ENCODE results near the gene ZNF518A.
A peak's percentile ranks its signal among the peaks of the same experiment; 100 is the strongest.

Gene ZNF518A, protein sequence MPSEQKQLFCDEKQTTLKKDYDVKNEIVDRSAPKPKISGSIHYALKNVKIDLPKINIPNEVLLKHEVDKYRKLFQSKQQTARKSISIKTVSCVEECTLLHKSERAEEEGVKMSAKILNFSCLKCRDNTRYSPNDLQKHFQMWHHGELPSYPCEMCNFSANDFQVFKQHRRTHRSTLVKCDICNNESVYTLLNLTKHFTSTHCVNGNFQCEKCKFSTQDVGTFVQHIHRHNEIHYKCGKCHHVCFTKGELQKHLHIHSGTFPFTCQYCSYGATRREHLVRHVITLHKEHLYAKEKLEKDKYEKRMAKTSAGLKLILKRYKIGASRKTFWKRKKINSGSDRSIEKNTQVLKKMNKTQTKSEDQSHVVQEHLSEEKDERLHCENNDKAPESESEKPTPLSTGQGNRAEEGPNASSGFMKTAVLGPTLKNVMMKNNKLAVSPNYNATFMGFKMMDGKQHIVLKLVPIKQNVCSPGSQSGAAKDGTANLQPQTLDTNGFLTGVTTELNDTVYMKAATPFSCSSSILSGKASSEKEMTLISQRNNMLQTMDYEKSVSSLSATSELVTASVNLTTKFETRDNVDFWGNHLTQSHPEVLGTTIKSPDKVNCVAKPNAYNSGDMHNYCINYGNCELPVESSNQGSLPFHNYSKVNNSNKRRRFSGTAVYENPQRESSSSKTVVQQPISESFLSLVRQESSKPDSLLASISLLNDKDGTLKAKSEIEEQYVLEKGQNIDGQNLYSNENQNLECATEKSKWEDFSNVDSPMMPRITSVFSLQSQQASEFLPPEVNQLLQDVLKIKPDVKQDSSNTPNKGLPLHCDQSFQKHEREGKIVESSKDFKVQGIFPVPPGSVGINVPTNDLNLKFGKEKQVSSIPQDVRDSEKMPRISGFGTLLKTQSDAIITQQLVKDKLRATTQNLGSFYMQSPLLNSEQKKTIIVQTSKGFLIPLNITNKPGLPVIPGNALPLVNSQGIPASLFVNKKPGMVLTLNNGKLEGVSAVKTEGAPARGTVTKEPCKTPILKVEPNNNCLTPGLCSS (N-terminal part only)

DNA sequence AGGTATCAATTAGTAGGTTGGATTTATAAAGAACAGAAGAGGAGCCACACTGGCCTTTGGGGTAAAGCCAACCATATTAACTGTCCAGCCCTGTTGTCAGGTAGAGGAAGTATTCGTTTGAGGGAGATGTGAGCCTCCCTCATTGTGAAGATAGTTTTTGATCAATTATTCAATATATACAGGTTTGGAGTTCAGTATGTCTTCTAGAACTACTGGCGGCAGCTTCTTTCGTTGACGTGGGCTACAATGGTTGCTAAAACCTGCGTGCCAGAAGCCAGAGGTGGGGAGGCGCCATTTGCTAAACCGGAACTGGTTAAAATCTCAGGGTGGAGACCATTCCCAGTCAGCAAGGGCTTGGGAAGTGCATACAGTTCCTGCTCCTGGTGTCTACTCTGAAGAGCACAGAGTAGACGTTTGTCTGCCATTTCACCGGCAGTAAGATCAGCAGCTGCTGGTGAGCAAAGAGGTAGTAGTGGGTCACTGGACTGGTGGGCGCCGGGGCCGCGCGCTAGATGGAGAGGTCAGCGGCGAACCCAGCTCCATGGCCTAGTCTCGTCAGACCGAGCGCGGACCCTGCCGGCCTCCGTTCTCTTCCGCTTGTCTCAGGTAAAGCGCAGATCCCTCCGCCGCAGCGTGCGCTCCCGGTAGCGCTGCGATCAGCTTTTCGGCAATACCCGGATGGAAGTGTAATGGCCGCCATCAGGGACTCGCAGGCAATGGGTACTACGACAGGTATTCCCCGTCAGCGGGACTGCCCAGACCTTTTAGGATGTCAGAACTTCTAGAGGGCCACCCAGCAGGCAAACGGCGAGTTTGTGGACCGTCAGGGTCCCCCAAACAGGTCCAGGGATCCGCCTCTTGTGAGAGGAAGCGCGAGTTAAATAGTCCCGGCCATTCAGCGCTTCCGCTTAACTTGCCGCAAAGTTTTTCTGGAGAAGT, at the start of gene ZNF518A:
ZNF518A (plus strand) TSS at position 911 of the 939 bp plus-strand sequence. CDS start 26,026 bp downstream, outside the sequence.
- DNase-seq: peak; percentile 77 to 78

DNA sequence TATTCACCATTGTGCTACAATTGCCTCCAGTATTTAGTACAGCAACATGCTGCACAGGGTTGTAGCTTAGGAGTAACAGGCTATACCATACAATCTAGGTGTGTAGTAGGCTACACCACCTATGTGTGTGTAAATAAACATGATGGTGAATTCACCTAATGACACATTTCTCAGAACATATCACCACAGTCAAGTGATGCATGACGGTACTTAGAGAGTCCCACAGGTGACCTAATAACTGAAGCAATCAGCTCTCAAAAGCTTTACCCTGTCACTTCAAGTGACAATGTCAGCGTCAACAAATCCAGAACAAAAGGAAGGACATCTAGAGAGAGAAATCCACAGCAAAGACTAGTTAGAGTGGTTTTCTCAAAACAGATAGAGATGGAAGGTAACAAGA, 47.9 kb upstream of the ZNF518A start:
- DNase-seq: no peak

DNA sequence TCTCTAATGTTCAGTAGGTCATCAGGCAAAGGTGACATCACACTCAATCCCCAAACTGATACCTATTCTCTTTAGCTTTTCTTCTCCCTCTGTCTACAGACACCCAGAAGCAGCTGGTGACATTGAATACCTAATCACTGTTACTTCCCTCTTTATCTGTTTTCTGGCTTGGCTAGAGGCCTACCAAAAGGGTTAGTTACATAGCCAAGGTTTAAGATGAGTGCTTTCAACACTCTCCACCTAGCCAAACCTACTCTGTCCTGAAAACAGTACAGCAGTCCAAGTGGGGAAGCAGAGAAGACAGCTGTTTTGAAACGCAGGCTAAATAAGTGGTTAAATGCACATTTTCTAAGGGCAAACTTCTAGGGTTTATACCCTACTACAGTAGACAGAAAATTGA, 47.3 kb upstream of the ZNF518A start:
- DNase-seq: no peak

DNA sequence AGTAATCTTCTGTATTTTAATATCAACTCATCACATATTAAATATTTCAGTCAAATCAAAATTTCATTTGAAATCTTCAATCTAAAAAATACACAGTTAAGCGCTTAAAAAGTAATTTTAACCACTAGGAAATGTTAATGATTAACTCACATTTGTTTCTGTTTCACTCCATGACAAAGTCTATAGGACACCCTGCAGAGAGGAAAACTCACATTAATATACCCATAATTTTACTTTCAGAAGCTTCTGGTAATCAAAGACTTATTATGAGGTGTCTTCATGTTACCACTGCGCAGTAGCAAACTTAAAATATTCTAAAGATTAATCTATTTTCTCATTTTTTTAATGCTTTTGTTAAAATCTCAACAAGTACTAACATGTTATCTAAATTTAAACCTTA, 41.0 kb upstream of the ZNF518A start:
- DNase-seq: no peak

DNA sequence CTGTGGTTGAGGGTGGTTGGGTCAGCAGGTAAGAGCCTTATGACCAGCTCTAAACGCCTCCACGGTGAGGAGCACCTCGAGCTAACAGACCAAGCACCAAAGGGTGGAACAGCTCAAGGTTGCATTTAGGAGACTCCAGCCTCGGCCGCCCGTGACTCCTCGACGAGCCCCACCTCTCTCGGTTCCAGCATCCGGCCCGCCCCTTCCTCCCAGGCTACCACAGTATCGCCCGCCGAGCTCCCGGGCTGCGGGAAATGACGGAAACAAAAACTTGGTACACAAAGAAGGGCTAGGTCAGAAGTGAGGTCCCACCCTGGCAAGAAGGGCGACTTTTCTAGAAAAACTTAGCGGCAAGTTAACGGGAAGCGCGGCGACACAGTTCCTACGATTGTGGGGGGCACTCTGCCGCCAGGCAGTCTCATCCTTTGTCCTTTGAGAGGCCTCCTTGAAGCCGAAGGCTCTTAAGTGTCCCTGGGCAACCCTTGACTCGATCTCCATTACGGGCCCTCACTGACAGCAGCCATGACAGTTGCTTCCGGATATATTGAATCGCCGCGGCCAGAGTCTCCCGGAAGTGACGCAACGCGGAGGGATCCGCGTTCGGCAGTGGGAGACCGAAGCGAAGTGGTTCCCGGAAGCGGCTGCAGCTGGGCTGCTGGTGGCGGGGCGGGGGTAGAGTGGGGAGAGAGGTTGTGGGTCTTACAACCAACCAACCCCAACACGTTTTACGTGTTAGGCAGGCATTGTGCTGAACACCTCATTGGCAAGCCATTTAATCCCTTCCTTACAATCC, 40.2 kb upstream of the ZNF518A start:
- DNase-seq: peak; percentile 86 to 87

DNA sequence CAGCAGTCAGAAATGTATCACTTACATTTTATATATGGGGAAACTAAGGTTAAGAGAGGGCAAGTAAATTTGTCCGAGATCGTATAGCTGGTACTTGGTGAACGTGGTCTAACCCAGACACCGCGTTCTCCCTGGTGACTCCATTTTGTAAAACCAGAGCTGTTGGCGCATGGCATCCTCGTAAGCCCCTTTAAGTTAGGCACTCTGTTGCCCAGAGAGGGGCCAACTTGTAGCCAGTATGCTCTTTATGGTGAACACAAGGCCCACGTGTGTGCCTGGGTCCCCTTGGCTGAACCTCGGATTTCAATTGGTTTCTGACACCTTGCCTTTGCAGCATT, 39.7 kb upstream of the ZNF518A start:
- DNase-seq: peak; percentile 1 to 18

DNA sequence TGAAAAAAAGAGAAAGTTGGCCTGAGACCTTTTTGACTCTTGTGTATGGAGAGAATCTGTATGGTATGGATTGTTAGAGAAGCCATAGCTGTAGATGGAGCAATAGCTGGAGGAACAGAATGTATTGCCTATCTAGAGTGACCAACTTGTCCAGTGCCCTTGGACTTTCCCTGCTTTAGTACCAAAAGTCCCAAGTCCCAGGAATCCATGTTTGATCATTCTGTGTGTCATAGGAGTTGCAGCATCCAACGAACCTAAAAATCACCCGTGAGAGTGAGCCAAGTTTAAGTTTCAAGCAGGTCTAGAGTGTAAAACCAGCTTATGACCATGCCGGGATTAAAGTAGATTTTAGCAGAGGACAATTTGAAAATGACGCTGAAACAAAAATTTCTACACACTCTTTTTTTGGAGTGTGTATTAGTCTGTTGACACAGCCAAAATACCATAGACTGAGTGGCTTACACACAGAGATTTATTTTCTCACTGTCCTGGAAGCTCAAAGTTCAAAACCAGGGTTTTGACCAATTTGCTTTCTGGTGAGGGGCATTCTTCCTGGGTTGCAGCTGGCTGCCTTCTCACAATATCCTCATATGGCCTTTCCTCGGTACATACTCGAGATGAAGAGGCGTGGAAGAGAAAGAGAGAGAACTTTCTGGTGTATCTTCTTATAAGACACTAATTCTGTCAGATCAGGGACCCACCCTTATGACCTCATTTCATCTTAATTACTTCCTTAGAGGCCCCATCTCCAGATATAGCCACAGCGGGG, 36.9 kb upstream of the ZNF518A start:
- no peak for DNase-seq

DNA sequence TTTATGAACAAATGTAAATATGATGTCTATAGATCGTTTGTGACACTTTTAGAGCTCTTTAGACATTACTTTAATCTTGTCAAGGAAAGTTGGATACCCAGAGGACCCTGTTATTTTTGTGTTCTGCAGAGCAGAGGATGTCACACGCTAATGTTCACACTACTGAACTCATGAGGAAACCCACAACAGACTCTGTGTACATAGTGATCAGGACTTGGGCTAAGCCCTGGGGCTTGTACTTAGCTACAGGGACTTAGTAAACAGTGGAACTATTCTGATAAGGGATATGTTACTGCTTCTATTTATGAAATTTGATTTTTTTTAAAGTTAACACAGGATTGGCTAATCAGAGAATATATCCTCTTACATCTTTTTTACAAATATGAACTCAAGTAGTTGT, 36.1 kb upstream of the ZNF518A start:
- no peak for DNase-seq

DNA sequence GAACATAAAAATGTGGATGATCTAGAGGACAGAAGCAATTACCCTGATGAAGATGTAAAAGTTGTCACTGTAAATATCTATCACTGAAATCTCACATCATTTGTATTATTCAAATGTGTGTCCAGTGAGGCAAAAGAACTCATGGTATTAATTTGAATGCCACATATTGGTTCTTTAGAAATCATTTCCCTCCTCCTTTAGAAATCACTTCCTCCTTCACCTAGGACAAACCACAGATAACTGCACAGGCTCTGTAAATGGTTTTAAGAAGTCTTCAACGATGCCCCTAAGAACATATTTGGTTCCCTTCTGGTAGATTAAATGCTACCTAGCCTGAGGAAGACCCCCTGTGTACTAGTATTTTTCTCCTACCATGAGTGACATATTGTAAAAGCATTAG, 33.1 kb upstream of the ZNF518A start:
- no peak for DNase-seq

DNA sequence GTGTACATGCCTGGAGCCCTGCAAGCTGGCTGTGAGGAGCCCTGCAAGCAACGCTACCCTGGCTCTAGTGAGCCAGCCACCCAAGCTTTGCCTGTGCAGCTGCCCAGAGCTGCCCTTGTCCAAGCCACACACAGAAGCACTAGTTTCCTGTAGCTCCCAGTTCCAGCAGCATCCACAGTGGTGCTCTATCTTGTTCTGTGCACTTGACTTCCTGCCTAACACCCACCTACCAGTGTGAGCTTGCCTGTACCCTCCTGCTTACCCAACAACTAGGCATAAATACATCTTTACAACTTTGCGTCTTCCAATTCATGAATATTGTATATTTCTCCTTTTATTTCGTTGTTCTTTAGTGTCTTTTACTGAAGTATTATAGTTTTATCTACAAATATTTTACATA, 32.2 kb upstream of the ZNF518A start:
- no peak for DNase-seq

DNA sequence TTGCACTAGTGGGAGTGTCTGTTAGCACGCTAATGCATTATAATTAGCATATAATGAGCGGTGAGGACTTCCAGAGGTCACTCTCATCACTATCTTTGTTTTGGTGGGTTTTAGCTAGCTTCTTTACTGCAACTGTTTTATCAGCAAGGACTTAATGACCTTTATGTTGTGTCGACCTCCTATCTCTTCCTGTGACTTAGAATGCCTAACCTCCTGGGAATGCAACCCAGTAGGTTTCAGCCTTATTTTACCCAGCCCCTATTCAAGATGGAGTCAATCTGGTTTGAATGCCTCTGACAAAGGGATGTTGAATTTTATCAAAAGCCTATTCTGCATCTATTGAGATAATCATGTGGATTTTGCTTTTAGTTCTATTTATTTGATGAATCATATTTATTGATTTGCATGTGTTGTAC, 22.5 kb upstream of the ZNF518A start:
- DNase-seq: no peak

DNA sequence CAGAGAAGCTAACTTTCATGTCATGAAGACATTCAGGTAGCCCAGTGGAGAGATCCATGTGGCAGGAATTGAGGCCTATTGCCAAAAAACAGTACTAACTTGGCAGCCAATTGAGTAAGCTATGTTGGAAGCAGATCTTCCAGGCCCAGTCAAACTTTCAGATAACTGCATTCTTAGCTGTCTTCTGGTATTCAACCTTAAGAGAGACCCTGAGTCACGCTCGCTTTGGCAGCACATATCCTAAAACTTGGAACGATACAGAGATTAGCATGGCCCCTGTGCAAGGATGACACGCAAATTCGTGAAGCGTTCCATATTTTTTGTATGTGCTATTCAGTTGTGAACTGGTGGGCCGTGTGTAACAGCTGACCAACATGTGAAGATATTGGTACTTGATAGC, 17.6 kb upstream of the ZNF518A start:
- DNase-seq: no peak

DNA sequence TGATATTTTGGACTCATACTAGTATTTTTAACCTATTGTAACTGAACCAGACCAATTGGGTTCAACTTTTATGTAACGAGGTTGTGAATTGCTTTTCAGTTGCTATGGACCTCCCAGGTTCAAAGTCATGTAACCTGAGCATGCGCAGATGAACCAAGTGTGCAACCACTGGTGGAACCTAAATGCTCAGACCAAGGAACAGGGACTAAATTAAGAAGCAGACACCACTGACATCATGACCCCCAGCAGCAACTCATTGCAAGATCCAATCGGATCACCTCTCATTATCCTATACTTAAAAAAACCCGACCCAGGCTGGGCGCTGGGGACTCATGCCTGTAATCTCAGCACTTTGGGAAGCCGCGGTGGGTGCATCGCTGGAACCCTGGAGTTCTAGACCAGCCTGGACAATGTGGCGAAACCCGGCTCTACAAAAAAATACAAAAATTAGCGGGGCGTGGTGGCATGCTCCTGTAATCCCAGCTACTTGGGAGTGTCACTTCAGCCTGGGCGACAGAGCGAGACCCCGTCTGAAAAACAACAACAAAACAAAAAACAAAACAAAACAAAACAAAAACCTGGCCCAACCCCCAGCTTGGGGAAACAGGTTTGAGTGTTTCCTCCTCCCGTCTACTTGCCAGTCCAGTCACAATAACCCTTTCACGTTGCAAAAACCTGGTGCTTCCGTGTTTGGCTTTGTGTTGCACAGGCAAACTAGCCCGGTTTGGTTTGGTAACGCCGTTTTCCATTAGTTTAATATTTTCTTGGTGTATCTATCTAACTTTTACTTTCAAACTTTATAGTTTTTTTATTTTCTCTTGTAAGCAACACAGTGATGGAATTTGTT, 11.3 kb upstream of the ZNF518A start:
- no peak for DNase-seq

DNA sequence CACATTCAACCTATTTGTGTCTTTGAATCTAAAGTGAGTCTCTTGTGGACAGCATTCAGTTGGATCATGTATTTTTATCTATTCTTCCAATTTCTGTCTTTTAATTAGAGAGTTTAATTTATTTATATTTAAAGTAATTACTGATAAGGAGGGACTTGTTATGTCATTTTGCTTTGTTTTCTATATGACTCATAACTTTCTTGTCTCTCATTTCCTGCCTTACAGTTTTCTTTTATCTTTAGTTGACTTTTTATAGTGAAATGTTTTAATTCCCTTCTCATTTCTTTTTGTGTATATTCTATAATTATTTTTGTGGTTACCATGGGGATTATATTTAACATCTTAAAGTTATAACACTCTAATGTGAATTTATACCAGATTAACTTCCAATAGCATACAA, 7.3 kb upstream of the ZNF518A start:
- DNase-seq: no peak

DNA sequence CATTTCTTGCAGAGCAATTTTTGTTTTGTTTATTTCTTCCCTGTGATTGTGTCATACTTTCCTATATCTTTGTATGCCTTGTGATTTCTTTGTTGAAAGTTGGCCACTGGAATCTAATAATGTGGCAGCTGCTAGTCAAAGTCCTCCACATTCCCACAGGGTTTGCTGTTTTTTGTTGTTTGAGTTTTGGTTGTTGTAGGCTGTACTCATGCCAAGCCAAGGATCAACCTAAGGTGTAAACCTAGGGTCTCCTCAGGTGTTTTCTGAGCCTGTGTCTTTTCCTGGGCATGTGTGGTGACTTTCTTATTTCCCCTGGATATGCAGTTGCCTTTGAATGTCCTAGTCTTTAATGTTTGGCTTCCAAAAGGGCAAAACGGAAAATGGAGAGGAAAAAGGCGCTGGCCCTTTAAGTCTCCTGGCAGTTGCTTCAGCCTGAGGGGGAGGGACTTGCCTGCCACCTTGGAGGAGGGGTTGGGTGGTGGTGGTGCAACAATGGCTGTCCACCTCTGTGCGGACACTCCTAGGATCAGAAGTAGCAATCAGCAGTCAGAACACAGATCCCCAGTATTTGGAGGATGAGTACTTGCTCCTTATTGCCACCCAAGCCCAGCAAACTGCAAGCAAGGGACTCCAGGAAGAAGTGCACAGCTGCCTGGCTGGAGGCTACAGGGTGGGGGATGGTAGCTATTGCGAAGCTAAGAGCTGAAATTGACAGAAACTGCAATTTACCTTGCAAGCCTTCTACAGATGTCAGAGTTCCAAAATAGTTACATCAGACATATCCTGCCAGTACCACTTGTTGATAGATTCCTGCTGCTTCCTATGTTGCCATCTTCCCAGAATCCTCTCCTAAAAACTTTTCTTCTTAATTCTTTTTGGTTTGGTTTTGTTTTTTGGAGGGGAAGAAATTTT, 5.6 kb upstream of the ZNF518A start:
- no peak for DNase-seq

DNA sequence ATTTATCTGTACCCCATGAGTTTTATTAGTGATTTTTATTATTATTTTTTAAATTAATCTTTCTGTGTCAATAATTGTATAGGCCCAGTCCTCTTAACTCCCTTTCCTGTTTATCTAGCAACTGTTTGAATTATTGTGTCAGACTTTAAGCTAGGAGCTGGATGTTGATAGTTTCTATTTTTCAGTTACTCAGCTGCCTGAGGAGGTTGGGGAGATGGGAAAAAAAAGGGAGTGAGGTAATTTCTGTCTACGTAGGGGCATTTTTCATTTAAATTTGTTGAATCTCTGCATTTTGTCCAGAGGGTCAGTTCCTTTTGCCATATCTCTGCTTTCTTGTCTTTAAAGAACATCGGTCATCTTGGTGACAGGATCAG, 5.0 kb upstream of the ZNF518A start:
- DNase-seq: no peak

DNA sequence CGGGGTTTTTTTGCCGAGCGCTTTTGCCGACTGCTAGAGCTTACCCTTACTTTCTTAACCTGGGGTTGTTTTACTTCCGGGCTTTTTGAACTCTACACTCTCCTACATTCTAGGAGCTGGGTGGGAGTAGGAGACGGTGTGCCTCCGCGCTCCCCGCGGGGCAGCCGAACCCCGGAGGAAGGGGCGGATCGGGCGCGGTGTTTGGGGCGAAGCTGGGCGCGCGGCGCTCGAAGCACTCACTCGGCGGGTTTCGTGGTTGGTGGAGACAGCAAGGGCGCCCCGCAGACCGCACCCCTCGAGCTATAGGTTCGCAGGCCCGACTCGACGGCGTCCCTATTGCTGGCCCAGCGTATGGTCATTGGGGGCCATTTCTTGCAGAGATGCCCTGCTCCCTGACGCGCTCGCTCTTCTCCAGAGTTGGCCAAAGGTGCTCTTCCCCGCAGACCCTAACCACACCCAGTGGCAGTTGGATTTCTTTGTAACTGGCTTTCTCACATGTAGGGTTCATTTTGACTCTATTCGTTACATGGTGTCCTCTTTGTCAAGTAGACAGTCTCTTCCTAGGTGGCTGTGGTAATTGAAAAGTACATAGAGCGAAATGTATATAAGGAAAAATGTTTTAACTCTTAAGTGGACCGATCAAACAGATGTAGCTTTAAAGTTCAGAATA, 364 bp downstream of the ZNF518A start:
- peak; percentile 65 to 66 for DNase-seq

DNA sequence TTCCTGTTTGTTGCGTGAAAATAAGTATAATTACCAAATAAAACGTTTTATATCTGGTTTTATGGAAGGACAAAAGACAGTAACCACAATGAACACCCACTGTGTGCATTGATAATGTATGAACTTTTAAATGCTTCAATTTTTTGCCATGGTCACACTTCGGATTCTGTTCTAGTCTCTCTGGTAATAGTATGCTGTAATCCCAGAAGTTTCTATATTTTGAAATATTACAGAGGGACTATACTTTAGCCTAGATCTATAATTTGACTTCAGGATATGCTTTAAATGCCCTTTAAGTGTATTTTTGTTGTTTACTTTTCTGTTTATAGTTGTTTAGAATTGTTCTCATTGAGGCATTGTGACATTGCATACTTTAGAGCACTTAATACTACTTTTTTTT, 1.5 kb downstream of the ZNF518A start:
- no peak for DNase-seq

Measured in stimulated activated CD4-positive, alpha-beta T cell treated with anti-CD3 and anti-CD28 coated beads, Interleukin-2, amount 100 ng/mL, for 48 hours (primary cell).